Breast epithelium (tissue), 4 donors: ENCODE data around the gene C1QTNF8. TPM values are rescaled to one million over a fixed set of nuclear protein-coding genes. Genes with fewer than 3 reads are reported as not detected.

Source experiments
- DNase-seq, 2 donors: peaks; one replicate each; pipeline ENCODE4 v3.0.0-alpha.2; 2019; ENCODE audit warnings: low spot score in 2 of 2
- H3K27ac ChIP-seq, 2 donors: fragments of 200-600 bp; sonication (generic) in 1 of 2; one replicate each; pipeline ENCODE4 v1.5.1; 2016 to 2019; ENCODE audit warnings: mild to moderate bottlenecking in 1 of 2
- H3K27me3 ChIP-seq, 2 donors: fragments of 200-600 bp; sonication (generic) in 1 of 2; one replicate each; pipeline versions ENCODE4 v1.5.1 to v1.6.0; 2017 to 2019; ENCODE audit warnings: control low read depth in 1 of 2, mild to moderate bottlenecking in 1 of 2
- H3K36me3 ChIP-seq: fragments of 200-600 bp; one replicate; pipeline ENCODE4 v1.5.1; 2019
- H3K4me1 ChIP-seq, 2 donors: fragments of 200-600 bp; sonication (generic); one replicate each; pipeline ENCODE4 v1.5.1; 2016 to 2019; ENCODE audit warnings: control low read depth in 1 of 2
- H3K4me3 ChIP-seq, 3 donors: fragments of 200-600 bp; sonication (generic); 1 replicate in 2 of 3; 2 replicates in 1 of 3; pipeline ENCODE4 v1.5.1; 2016 to 2019; ENCODE audit warnings: mild to moderate bottlenecking in 3 of 3, moderate library complexity in 2 of 3
- H3K9me3 ChIP-seq, 2 donors: fragments of 200-600 bp; sonication (generic) in 1 of 2; one replicate each; pipeline ENCODE4 v1.5.1; 2016 to 2019; ENCODE audit warnings: control low read depth in 1 of 2
- CTCF ChIP-seq, 3 donors: fragments of 450-650 bp; IDR thresholded peaks; one replicate each; pipeline ENCODE4 v1.5.1; 2016 to 2017; ENCODE audit warnings: antibody characterized with exemption in 3 of 3, mild to moderate bottlenecking in 3 of 3, moderate library complexity in 3 of 3
- POLR2A ChIP-seq: fragments of 450-650 bp; IDR thresholded peaks from one replicate; pipeline ENCODE4 v1.6.1; 2016; ENCODE audit warnings: antibody characterized with exemption, mild to moderate bottlenecking, moderate library complexity
- POLR2AphosphoS5 ChIP-seq, 3 donors: sonication (generic); formaldehyde crosslinking; IDR thresholded peaks; one replicate each; pipeline ENCODE4 v1.6.1; 2017; ENCODE audit warnings: antibody characterized with exemption in 3 of 3
- intact Hi-C: fragments of 100-400 bp; cut with DNase I; formaldehyde crosslinking; loops from one replicate; pipeline ENCODE4 v1.15.1; 2023; ENCODE audit warnings: low total_unique reads
- total RNA-seq, 3 donors: library from RNA; depleted of rRNA; stranded (reverse); fragments of >200 nt; gene quantifications; one replicate each; pipeline ENCODE4 v1.1.0, GENCODE V29; 2016

Gene C1QTNF8
- total RNA-seq, 3 donors from 2014 or later = not detected

GRCh38 chr16:1135459-1135825 lies 39.4 kb upstream of the C1QTNF8 start:
- H3K27ac ChIP-seq = no peak overlapping the region
- no peak for TF ChIP-seq CTCF (IDR thresholded peaks at IDR 0.05)
- TF ChIP-seq POLR2AphosphoS5 (IDR thresholded peaks at IDR 0.05) = no peak
- TF ChIP-seq POLR2A = no peak
- intact Hi-C loops = no loop called here
- no peak overlapping the region for H3K4me3 ChIP-seq
- H3K9me3 ChIP-seq = no peaks in the 10 kb centered on the region
- no peaks in the 10 kb centered on the region for H3K36me3 ChIP-seq
- peaks cover 0 to 74% of the 10 kb centered on the region in 2 donors for H3K27me3 ChIP-seq
- no peaks in the 10 kb centered on the region for H3K4me1 ChIP-seq
- DNase-seq = no peak

GRCh38 chr16:1134776-1135458 lies 38.9 kb upstream of the C1QTNF8 start:
- H3K9me3 ChIP-seq = no peaks in the 10 kb centered on the region
- H3K27me3 ChIP-seq = peaks cover 0 to 79% of the 10 kb centered on the region in 2 donors
- intact Hi-C loops = no loop called here
- no peaks in the 10 kb centered on the region for H3K36me3 ChIP-seq
- no peak overlapping the region for H3K27ac ChIP-seq
- TF ChIP-seq POLR2A (no peak), CTCF (IDR thresholded peaks at IDR 0.05) (no peak), POLR2AphosphoS5 (IDR thresholded peaks at IDR 0.05) (no peak)
- H3K4me1 ChIP-seq = no peaks in the 10 kb centered on the region
- H3K4me3 ChIP-seq = no peak overlapping the region
- DNase-seq = no peak

- intact Hi-C loops = no loop called here
Observed at GRCh38 chr16:1133810-1134520, 37.9 kb upstream of the C1QTNF8 start.

GRCh38 chr16:1133271-1133670 lies 37.2 kb upstream of the C1QTNF8 start:
- Histone ChIP-seq H3K9me3 (no peaks in the 10 kb centered on the region), H3K4me1 (no peaks in the 10 kb centered on the region), H3K4me3 (no peak overlapping the region), H3K27me3 (peaks cover 0 to 81% of the 10 kb centered on the region in 2 donors), H3K36me3 (no peaks in the 10 kb centered on the region), H3K27ac (no peak overlapping the region)
- intact Hi-C loops = no loop called here
- TF ChIP-seq CTCF (IDR thresholded peaks at IDR 0.05) (no peak), POLR2AphosphoS5 (IDR thresholded peaks at IDR 0.05) (no peak), POLR2A (no peak)
- DNase-seq = no peak

More at GRCh38 chr16:1133810-1134520, 37.9 kb upstream of the C1QTNF8 start:
- Histone ChIP-seq H3K4me3 (no peak overlapping the region), H3K27ac (no peak overlapping the region), H3K9me3 (no peaks in the 10 kb centered on the region), H3K4me1 (no peaks in the 10 kb centered on the region), H3K27me3 (peaks cover 0 to 80% of the 10 kb centered on the region in 2 donors), H3K36me3 (no peaks in the 10 kb centered on the region)
- no peak for DNase-seq
- TF ChIP-seq POLR2A = no peak
- no peak for TF ChIP-seq CTCF (IDR thresholded peaks at IDR 0.05)
- TF ChIP-seq POLR2AphosphoS5 (IDR thresholded peaks at IDR 0.05) = no peak

GRCh38 chr16:1132431-1132830 lies 36.4 kb upstream of the C1QTNF8 start:
- TF ChIP-seq POLR2AphosphoS5 (IDR thresholded peaks at IDR 0.05) (no peak), CTCF (IDR thresholded peaks at IDR 0.05) (no peak), POLR2A (no peak)
- intact Hi-C loops = no loop called here
- Histone ChIP-seq H3K27ac (no peak overlapping the region), H3K27me3 (peaks cover 0 to 81% of the 10 kb centered on the region in 2 donors), H3K4me3 (no peak overlapping the region), H3K36me3 (no peaks in the 10 kb centered on the region), H3K4me1 (no peaks in the 10 kb centered on the region), H3K9me3 (no peaks in the 10 kb centered on the region)
- DNase-seq = no peak
